KMS-11 (cell line): ENCODE results near the gene KCNMB2.

Experiments used
- H2AFZ ChIP-seq: fragments of 200-600 bp; sonication (generic); 2 replicates; pipeline ENCODE4 v1.6.1; 2016; ENCODE audit warnings: antibody characterized with exemption, mixed run types, low read depth
- H3K27ac ChIP-seq: fragments of 200-600 bp; sonication (generic); 2 replicates; pipeline ENCODE4 v1.6.1; 2016; ENCODE audit warnings: mild to moderate bottlenecking, mixed run types
- H3K27me3 ChIP-seq: fragments of 200-600 bp; sonication (generic); 2 replicates; pipeline ENCODE4 v1.6.1; 2017; ENCODE audit warnings: mild to moderate bottlenecking, low read depth, mixed run types, moderate library complexity; ENCODE audit not compliant: insufficient read depth
- H3K36me3 ChIP-seq: fragments of 200-600 bp; sonication (generic); 2 replicates; pipeline ENCODE4 v1.6.1; 2017; ENCODE audit warnings: mild to moderate bottlenecking, mixed run types; ENCODE audit not compliant: insufficient read depth
- H3K4me1 ChIP-seq: fragments of 200-600 bp; sonication (generic); 2 replicates; pipeline ENCODE4 v1.6.1; 2016; ENCODE audit warnings: mild to moderate bottlenecking, low read depth, mixed run types; ENCODE audit not compliant: poor library complexity, severe bottlenecking
- H3K4me2 ChIP-seq: fragments of 200-600 bp; sonication (generic); 2 replicates; pipeline ENCODE4 v1.7.0; 2016; ENCODE audit warnings: mild to moderate bottlenecking, mixed run types
- H3K4me3 ChIP-seq: fragments of 200-600 bp; sonication (generic); IDR thresholded peaks from 2 replicates; pipeline ENCODE4 v1.6.1; 2017; ENCODE audit warnings: low read depth, low read length, mixed read lengths; ENCODE audit not compliant: insufficient read depth
- H3K79me2 ChIP-seq: fragments of 200-600 bp; sonication (generic); 2 replicates; pipeline ENCODE4 v1.6.1; 2016; ENCODE audit warnings: low read depth, mixed run types; ENCODE audit not compliant: insufficient read depth
- H3K9ac ChIP-seq: fragments of 200-600 bp; sonication (generic); 2 replicates; pipeline ENCODE4 v1.6.1; 2016; ENCODE audit warnings: mild to moderate bottlenecking, mixed run types
- H4K20me1 ChIP-seq: fragments of 200-600 bp; sonication (generic); 2 replicates; pipeline ENCODE4 v1.6.1; 2016; ENCODE audit warnings: mild to moderate bottlenecking, mixed run types; ENCODE audit not compliant: insufficient read depth
- TF ChIP-seq, protein P1 (sequence below): fragments of 200-600 bp; sonication (generic); conservative IDR thresholded peaks from 2 replicates; pipeline ENCODE4 v1.6.1; 2017; ENCODE audit warnings: low read depth, mild to moderate bottlenecking, antibody characterized with exemption, low read length, moderate library complexity, mixed read lengths

Gene KCNMB2

DNA sequence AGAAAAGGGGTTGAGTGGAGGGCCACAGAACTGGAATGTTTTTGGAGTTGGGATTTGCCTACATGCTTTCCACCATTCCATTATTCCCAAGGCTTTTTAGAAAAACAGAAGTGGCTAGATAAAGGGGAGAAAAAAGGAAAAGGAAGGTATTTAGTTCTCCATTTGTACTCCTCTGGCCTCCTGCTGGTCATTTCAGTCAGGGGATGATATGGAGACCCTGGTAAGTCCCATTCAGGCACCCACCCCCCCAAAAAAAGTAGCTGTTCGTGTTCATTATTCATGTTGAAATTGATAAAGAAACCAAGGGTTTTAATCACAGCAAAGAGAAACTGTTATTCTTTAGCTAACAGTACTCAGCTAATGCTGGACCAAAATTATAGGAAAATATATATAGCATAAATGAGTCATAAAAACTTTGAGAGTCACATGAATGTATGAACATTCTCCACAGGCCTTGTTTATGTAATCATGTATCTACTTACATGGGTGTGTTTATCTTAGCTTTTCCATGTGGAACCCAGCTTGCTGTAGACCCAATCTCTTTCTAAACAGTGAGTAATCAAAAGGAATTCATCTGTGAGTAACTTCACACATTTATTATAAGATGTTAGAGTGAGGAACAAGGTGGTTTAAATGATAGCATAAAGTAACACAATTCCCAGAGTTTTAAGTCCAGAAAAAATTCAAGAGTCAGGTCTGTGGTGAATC lies 167.2 kb downstream of the KCNMB2 start:
- peaks cover 24% of the 10 kb centered on the region for H3K4me1 ChIP-seq
- H3K27ac ChIP-seq: no peak overlapping the region
- no peak overlapping the region for H3K4me2 ChIP-seq
- no peak overlapping the region for H3K4me3 ChIP-seq
- TF ChIP-seq, protein P1, sequence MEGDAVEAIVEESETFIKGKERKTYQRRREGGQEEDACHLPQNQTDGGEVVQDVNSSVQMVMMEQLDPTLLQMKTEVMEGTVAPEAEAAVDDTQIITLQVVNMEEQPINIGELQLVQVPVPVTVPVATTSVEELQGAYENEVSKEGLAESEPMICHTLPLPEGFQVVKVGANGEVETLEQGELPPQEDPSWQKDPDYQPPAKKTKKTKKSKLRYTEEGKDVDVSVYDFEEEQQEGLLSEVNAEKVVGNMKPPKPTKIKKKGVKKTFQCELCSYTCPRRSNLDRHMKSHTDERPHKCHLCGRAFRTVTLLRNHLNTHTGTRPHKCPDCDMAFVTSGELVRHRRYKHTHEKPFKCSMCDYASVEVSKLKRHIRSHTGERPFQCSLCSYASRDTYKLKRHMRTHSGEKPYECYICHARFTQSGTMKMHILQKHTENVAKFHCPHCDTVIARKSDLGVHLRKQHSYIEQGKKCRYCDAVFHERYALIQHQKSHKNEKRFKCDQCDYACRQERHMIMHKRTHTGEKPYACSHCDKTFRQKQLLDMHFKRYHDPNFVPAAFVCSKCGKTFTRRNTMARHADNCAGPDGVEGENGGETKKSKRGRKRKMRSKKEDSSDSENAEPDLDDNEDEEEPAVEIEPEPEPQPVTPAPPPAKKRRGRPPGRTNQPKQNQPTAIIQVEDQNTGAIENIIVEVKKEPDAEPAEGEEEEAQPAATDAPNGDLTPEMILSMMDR: no peak
- H4K20me1 ChIP-seq: no peaks in the 10 kb centered on the region
- H3K9ac ChIP-seq: no peak overlapping the region
- H3K79me2 ChIP-seq: no peaks in the 10 kb centered on the region
- H3K36me3 ChIP-seq: no peaks in the 10 kb centered on the region
- no peak overlapping the region for H2AFZ ChIP-seq
- no peaks in the 10 kb centered on the region for H3K27me3 ChIP-seq

DNA sequence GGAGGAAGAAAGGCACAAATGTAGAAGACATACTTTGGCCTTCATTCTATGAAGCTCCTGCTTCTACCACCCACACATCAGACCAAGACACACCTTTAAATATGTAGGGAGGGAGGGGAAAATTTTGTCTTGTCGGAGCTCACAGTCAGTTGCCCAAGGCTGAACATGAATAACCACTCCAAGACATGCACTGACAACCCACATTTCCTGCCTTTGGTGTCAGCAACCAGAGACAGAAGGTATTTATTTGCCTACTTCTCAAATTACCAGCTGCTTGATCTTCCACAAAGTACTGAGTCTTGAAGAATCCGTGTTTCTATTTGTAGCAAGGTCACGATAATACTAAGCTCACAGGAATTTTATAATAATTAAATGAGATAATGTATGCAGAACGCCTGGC lies 169.7 kb downstream of the KCNMB2 start:
- Histone ChIP-seq H3K27ac (no peak overlapping the region), H4K20me1 (no peaks in the 10 kb centered on the region), H3K4me2 (no peak overlapping the region), H3K4me1 (peaks cover 24% of the 10 kb centered on the region), H3K9ac (no peak overlapping the region), H3K4me3 (no peak overlapping the region), H2AFZ (no peak overlapping the region; the same call in 1 of the 2 replicates), H3K79me2 (no peaks in the 10 kb centered on the region), H3K36me3 (no peaks in the 10 kb centered on the region), H3K27me3 (no peaks in the 10 kb centered on the region)
- TF ChIP-seq, protein P1: no peak

DNA sequence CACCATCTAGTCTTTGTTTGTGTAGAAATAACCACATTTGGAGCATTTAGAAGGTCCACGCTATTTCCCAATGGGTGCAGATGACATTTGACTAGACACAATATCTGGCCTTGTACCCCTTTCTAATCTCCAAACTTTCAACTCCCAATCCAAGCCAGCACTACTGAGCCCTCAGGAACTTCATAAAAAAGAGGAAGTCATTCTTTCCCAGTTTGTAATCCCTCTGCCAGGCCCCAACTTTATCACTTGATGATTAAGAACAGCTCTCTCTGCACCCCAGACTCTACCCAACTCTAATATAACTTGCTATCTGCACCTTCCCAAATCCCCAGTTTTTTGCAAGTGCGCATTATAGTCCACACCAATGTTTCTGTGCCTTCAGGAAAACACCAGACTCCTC lies 170.2 kb downstream of the KCNMB2 start:
- Histone ChIP-seq H3K4me3 (no peak overlapping the region), H2AFZ (no peak overlapping the region; the same call in 1 of the 2 replicates), H3K36me3 (no peaks in the 10 kb centered on the region), H3K27me3 (no peaks in the 10 kb centered on the region), H3K9ac (no peak overlapping the region), H3K79me2 (no peaks in the 10 kb centered on the region), H3K4me1 (peaks cover 29% of the 10 kb centered on the region), H3K27ac (no peak overlapping the region), H4K20me1 (no peaks in the 10 kb centered on the region), H3K4me2 (no peak overlapping the region)
- TF ChIP-seq, protein P1: no peak

DNA sequence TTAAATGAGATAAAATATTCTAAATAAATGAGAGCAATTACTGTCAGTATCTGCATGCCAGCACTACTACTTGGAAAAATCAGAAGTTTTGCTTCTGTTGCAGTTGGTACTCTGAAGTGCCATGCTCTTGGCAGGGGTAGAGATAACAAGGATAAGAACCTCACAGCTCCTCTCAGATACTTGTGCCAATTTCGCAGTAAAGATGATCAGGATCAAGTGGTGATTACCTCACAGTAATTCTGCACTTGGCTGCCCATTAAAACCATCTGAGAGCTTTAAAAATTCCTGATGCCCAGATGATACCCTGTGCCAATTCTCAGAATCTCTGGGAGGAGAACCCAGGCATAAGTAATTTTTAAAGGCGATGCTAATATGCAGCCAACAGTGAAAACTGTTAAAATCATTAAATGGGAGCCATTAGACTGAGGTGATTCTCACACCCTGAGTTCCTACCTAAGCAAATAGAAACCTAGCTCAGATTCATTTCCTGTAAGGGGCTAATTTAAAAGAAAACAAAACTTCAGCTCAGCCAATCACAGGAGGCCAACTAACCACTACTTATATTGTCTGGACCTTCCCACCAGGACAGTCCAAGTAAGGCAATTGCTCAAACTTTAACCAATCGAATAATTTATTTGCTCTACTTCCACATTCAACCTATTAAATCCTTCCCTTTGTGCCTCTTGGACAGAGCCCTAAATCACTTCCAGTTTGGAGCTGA lies 171.2 kb downstream of the KCNMB2 start:
- H3K27ac ChIP-seq: no peak overlapping the region

More for the DNA sequence above, 171.2 kb downstream of the KCNMB2 start:
- no peaks in the 10 kb centered on the region for H3K79me2 ChIP-seq
- no peak overlapping the region for H3K4me3 ChIP-seq
- TF ChIP-seq, protein P1: no peak
- no peaks in the 10 kb centered on the region for H4K20me1 ChIP-seq
- H3K9ac ChIP-seq: no peak overlapping the region
- no peak overlapping the region for H3K4me2 ChIP-seq
- H3K27me3 ChIP-seq: no peaks in the 10 kb centered on the region
- peaks cover 34% of the 10 kb centered on the region for H3K4me1 ChIP-seq
- H3K36me3 ChIP-seq: no peaks in the 10 kb centered on the region
- no peak overlapping the region for H2AFZ ChIP-seq
